Activated B cell treated with CpG ODN at 0.5 μM for 24 hours (primary cell): ENCODE measurements around the gene HOXB7. TPM values are rescaled to one million over a fixed set of nuclear protein-coding genes. Genes with fewer than 3 reads are reported as not detected.

Experiments used
- ATAC-seq: fragments of 200-7000 bp; cut with Tn5 transposase; one replicate; pipeline ENCODE4 v1.10.0; 2021; ENCODE audit warnings: low read depth, mild to moderate bottlenecking, moderate library complexity
- CTCF ChIA-PET: fragments of 350-600 bp; sonication (Branson Sonifier 250); formaldehyde crosslinking; loops from one replicate; lab custom pipeline; 2021; ENCODE audit warnings: antibody characterized with exemption; lab: Charles Lee
- POLR2A ChIA-PET: fragments of 350-600 bp; sonication (Branson Sonifier 250); formaldehyde crosslinking; loops from one replicate; lab custom pipeline; 2021; ENCODE audit warnings: antibody characterized with exemption; lab: Charles Lee
- DNase-seq: peaks from one replicate; pipeline ENCODE4 v3.0.0; 2022
- H3K27ac Mint-ChIP-seq: one replicate; pipeline ENCODE4 v1.8.0; 2020; ENCODE audit warnings: mixed read lengths
- H3K27me3 Mint-ChIP-seq: one replicate; pipeline ENCODE4 v1.8.0; 2021; ENCODE audit warnings: mixed read lengths
- H3K36me3 Mint-ChIP-seq: one replicate; pipeline ENCODE4 v1.8.0; 2021; ENCODE audit warnings: low read depth, mixed read lengths
- H3K4me1 Mint-ChIP-seq: one replicate; pipeline ENCODE4 v1.8.0; 2021; ENCODE audit warnings: mixed read lengths
- H3K4me3 Mint-ChIP-seq: one replicate; pipeline ENCODE4 v1.8.0; 2020; ENCODE audit warnings: mild to moderate bottlenecking, mixed read lengths
- H3K9me3 Mint-ChIP-seq: one replicate; pipeline ENCODE4 v1.8.0; 2020; ENCODE audit warnings: mixed read lengths
- intact Hi-C: fragments of 100-400 bp; cut with micrococcal nuclease; formaldehyde crosslinking; loops from one replicate; pipeline ENCODE4 v1.15.1; 2024
- total RNA-seq: library from RNA; stranded (reverse); gene quantifications from 2 replicates; pipeline ENCODE4 v1.2.3, GENCODE V29; 2022
- TF ChIP-seq, protein P1 (sequence below): fragments of 200-600 bp; IDR thresholded peaks from one replicate; pipeline ENCODE4 v1.8.0; 2022; ENCODE audit warnings: antibody characterized with exemption, mild to moderate bottlenecking

HOXB7 gene
- total RNA-seq, 1 donor from 2014 or later, result 0.60 TPM

DNA sequence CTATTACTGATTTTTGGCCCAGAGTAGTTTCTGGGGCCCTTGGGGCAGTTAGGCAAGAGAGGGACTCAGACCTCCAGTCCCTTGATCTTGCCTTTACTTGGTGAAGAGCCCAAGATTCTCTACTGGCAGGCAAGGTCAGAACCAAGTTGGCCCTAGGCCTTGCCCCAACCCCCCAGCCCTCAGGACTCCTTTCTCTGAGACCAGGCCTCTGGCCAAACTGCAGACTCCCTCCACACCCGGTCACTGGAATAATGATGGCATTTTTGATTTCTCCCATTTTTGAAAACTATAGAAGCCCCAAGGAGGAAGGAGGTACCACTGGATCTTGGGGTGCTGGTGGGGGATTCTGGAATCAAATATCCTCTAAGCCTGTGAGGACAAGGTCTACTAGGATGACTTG, 33.3 kb upstream of the HOXB7 start:
- H3K27me3 Mint-ChIP-seq, result peaks cover 72% of the 10 kb centered on the region
- ATAC-seq, result no peak
- peaks cover 31% of the 10 kb centered on the region for H3K4me1 Mint-ChIP-seq
- DNase-seq, result no peak
- TF ChIP-seq, protein P1, sequence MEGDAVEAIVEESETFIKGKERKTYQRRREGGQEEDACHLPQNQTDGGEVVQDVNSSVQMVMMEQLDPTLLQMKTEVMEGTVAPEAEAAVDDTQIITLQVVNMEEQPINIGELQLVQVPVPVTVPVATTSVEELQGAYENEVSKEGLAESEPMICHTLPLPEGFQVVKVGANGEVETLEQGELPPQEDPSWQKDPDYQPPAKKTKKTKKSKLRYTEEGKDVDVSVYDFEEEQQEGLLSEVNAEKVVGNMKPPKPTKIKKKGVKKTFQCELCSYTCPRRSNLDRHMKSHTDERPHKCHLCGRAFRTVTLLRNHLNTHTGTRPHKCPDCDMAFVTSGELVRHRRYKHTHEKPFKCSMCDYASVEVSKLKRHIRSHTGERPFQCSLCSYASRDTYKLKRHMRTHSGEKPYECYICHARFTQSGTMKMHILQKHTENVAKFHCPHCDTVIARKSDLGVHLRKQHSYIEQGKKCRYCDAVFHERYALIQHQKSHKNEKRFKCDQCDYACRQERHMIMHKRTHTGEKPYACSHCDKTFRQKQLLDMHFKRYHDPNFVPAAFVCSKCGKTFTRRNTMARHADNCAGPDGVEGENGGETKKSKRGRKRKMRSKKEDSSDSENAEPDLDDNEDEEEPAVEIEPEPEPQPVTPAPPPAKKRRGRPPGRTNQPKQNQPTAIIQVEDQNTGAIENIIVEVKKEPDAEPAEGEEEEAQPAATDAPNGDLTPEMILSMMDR, result no peak
- no peak overlapping the region for H3K4me3 Mint-ChIP-seq
- H3K27ac Mint-ChIP-seq, result no peak overlapping the region
- intact Hi-C loops, result no loop called here
- H3K36me3 Mint-ChIP-seq, result no peaks in the 10 kb centered on the region
- POLR2A ChIA-PET, result no interaction called here
- CTCF ChIA-PET, result no interaction called here
- no peaks in the 10 kb centered on the region for H3K9me3 Mint-ChIP-seq

DNA sequence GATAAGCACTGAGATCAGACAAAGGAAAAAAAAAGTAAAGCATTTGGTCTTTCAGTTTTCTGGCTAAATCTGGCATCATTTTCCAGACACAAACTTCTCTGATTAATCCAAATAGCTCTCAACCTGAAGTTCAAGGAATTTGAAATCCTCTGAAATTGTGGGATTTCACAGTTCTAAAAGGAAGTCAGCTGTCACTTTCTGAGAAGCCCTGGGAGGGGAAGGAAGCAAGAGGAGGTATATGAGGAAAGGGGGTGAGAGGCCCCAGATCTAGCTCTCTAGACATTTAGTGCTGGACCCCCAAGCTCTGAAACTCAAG, 32.8 kb upstream of the HOXB7 start:
- Mint-ChIP-seq H3K4me1 (peaks cover 31% of the 10 kb centered on the region), H3K27me3 (peaks cover 74% of the 10 kb centered on the region), H3K36me3 (no peaks in the 10 kb centered on the region), H3K4me3 (no peak overlapping the region), H3K27ac (no peak overlapping the region), H3K9me3 (no peaks in the 10 kb centered on the region)
- ATAC-seq (no peak), DNase-seq (no peak)
- intact Hi-C loops, result no loop called here
- ChIA-PET POLR2A (no interaction called here), CTCF (no interaction called here)
- TF ChIP-seq, protein P1, result no peak

DNA sequence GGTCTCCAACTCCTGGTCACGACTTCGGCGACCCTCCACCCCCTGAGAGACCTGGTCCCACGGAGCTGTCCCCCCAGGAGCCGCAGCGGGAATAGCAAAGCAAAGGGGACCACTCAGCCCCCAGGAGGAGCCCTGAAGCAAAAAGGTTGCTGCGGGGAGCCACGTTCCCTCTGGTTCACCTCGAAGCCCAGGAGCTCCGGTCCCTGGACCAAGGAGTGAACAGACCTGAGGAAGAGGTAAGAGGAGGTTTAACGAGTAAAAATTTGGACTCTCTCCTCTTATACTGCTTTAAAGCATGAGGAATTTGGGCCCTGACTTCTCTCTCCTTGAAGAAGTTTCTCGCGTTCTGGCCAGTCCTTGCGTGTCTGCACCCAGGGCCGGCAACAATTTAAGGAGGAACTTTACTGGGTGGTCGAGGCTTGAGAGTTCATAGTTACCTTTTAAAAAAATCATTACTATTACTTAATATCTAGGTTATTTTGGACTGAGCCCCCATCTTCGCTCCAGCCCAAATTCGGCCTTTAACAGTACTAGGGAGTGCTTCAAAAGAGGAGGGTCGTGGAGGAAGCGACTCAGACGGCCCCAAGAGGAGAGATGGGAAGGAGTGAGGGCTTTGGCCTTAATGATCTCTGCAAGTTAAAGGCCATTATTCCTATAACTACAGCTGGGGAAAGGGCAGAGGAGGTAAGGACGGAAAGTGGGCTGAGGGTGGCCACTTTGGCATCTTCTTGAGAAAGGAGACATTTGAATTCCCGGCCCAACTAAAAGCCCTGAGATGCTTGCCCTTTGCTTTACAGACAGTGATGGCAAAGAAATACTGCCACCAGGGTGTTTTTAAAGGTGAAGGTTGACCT, 32.3 kb upstream of the HOXB7 start:
- no peak for ATAC-seq

DNA sequence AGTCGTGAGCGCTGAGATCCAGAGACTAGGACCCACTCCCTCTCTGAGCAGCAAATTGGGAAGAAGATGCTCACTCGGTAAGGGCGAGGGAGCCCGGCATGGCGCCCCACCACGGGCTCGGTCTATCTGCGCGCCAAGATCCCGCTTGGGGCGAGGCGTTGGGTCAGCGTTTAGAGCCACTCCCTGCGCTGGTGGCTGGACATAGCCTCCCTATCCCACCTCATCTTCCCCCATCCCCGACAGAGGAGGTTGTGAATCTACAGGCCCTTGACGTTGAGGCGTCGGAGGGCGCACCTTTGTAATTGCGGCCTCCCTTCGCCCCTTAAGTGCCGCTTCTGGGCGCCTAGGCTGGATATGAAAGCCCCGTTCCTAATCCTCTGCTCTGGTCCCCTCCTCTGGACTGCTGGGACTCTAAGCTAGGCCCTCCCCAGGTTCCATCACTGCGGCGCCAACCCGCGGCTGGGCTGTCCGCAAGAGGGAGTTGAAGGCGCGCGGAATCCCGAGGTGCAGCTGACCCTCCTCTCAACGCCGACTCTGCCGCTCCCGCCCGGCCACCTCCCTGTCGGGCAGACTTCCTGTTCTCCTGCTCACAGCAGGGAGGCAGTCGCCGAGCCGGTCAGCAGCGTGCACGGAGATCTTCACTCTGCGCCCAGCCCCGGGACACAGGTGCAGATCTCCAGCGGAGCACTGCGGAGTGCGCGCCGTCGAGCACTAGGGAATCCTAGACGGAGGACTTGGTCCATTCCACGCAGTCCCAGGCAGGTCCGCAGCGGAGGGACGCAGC, 31.4 kb upstream of the HOXB7 start:
- Mint-ChIP-seq H3K36me3 (no peaks in the 10 kb centered on the region), H3K9me3 (no peaks in the 10 kb centered on the region), H3K4me3 (no peak overlapping the region), H3K27me3 (peaks cover 74% of the 10 kb centered on the region), H3K4me1 (peaks cover 23% of the 10 kb centered on the region), H3K27ac (no peak overlapping the region)
- DNase-seq (no peak), ATAC-seq (no peak)
- TF ChIP-seq, protein P1, result no peak
- intact Hi-C loops, result no loop called here
- POLR2A ChIA-PET, result no interaction called here
- CTCF ChIA-PET, result no interaction called here

More for the DNA sequence above, 32.3 kb upstream of the HOXB7 start:
- Mint-ChIP-seq H3K27ac (no peak overlapping the region), H3K9me3 (no peaks in the 10 kb centered on the region), H3K4me3 (no peak overlapping the region), H3K4me1 (peaks cover 29% of the 10 kb centered on the region), H3K27me3 (peaks cover 74% of the 10 kb centered on the region), H3K36me3 (no peaks in the 10 kb centered on the region)
- ChIA-PET CTCF (no interaction called here), POLR2A (no interaction called here)
- intact Hi-C loops, result no loop called here
- no peak for DNase-seq
- TF ChIP-seq, protein P1, result no peak

DNA sequence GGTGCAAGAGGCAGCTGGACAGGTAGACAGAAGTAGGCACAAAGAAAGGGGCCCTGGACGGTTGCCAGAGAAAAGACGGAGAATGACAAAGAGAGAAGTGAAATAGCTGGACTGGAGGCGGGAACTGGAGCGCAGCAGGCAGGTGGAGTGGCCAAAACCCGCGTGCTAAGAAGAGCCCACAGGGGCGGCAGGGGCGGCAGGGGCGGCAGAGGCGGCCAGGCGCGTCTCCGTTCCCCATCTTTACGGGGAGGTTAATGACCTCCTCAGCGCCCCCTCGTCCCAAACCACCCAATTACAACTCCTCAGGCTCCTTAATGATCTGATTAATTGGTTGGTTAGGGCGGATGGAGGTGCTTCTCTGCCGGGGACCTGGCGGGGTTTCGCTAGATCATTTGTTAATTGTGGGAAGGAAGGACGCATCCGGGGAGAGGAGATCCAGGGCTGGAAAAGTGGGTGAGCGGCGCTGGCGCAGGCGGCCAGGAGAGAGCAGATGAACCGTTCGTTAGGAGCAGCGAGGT, 30.8 kb upstream of the HOXB7 start:
- TF ChIP-seq, protein P1, result no peak
- intact Hi-C loops, result no loop called here
- ATAC-seq, result no peak
- no peak for DNase-seq
- Mint-ChIP-seq H3K27me3 (peaks cover 78% of the 10 kb centered on the region), H3K27ac (no peak overlapping the region), H3K9me3 (no peaks in the 10 kb centered on the region), H3K4me1 (peaks cover 21% of the 10 kb centered on the region), H3K36me3 (no peaks in the 10 kb centered on the region), H3K4me3 (no peak overlapping the region)
- ChIA-PET POLR2A (no interaction called here), CTCF (no interaction called here)
